Mesendoderm (in vitro differentiated cells): ENCODE measurements around the gene MAP1B.

ENCODE experiments used
- DNase-seq: peaks from one replicate; pipeline ENCODE4 v3.0.0; 2013
- H2AK5ac ChIP-seq: 2 replicates; pipeline ENCODE4 v1.6.1; 2013; ENCODE audit warnings: low read length, inconsistent platforms
- H2BK120ac ChIP-seq: 2 replicates; pipeline ENCODE4 v1.6.1; 2013; ENCODE audit warnings: low read depth, mild to moderate bottlenecking, low read length, moderate library complexity, mixed read lengths
- H2BK15ac ChIP-seq: replicated peaks from 2 replicates; pipeline ENCODE4 v1.6.1; 2013; ENCODE audit warnings: low read depth, mild to moderate bottlenecking, moderate library complexity
- H2BK5ac ChIP-seq: 2 replicates; pipeline ENCODE4 v1.6.1; 2013; ENCODE audit warnings: low read length, inconsistent platforms
- H3K18ac ChIP-seq: 2 replicates; pipeline ENCODE4 v1.6.1; 2013; ENCODE audit warnings: mild to moderate bottlenecking, low read length, mixed read lengths
- H3K23ac ChIP-seq: one replicate; pipeline ENCODE4 v1.6.1; 2013; ENCODE audit warnings: low read length
- H3K27ac ChIP-seq: 2 replicates; pipeline ENCODE4 v1.5.1; 2013; ENCODE audit warnings: low read depth, mild to moderate bottlenecking, inconsistent platforms, low read length, moderate library complexity
- H3K27me3 ChIP-seq: 2 replicates; pipeline ENCODE4 v1.6.1; 2013; ENCODE audit warnings: low read length, control low read depth, mild to moderate bottlenecking, inconsistent platforms; ENCODE audit not compliant: insufficient read depth, poor library complexity
- H3K36me3 ChIP-seq: 2 replicates; pipeline ENCODE4 v1.6.1; 2013; ENCODE audit warnings: low read length, inconsistent platforms; ENCODE audit not compliant: control insufficient read depth, insufficient read depth
- H3K4ac ChIP-seq: one replicate; pipeline ENCODE4 v1.6.1; 2013; ENCODE audit warnings: low read depth, mild to moderate bottlenecking, low read length, moderate library complexity
- H3K4me1 ChIP-seq: 2 replicates; pipeline ENCODE4 v1.6.1; 2013; ENCODE audit warnings: low read depth, low read length, inconsistent platforms; ENCODE audit not compliant: control insufficient read depth
- H3K4me2 ChIP-seq: 2 replicates; pipeline ENCODE4 v1.6.1; 2013; ENCODE audit warnings: low read length
- H3K4me3 ChIP-seq: 2 replicates; pipeline ENCODE4 v1.5.1; 2013; ENCODE audit warnings: mild to moderate bottlenecking, low read length
- H3K56ac ChIP-seq: one replicate; pipeline ENCODE4 v1.6.1; 2013; ENCODE audit warnings: low read length
- H3K79me1 ChIP-seq: 2 replicates; pipeline ENCODE4 v1.6.1; 2013; ENCODE audit warnings: low read length, inconsistent platforms
- H3K79me2 ChIP-seq: 2 replicates; pipeline ENCODE4 v1.6.1; 2013; ENCODE audit warnings: mild to moderate bottlenecking, low read length; ENCODE audit not compliant: control insufficient read depth, insufficient read depth
- H3K9ac ChIP-seq: 2 replicates; pipeline ENCODE4 v1.6.1; 2013; ENCODE audit warnings: low read length, inconsistent platforms
- H4K5ac ChIP-seq: one replicate; pipeline ENCODE4 v1.6.1; 2013; ENCODE audit warnings: low read length
- H4K8ac ChIP-seq: one replicate; pipeline ENCODE4 v1.6.1; 2013; ENCODE audit warnings: low read depth, mild to moderate bottlenecking, control low read depth, low read length, moderate library complexity
- WGBS: extraction: QIAGEN DNeasy Blood & Tissue Kit; methylation state at CpG from one replicate; pipeline ENCODE4 v1.1.7; 2013; ENCODE audit warnings: low lambda C conversion rate, missing lambda C conversion rate; ENCODE audit not compliant: insufficient coverage; ENCODE audit errors: extremely low coverage; 5-methylcytosine and 5-hydroxymethylcytosine counted together

The MAP1B gene

GRCh38 chr5:72152545-72152944 lies 45.3 kb downstream of the MAP1B start:
- Histone ChIP-seq H3K23ac (no peak overlapping the region), H4K8ac (no peak overlapping the region), H3K79me2 (peaks cover 6% of the 10 kb centered on the region), H2BK120ac (no peak overlapping the region), H2AK5ac (no peak overlapping the region), H3K27ac (no peak overlapping the region), H3K27me3 (no peaks in the 10 kb centered on the region), H3K18ac (no peak overlapping the region), H2BK5ac (no peak overlapping the region), H3K4ac (no peak overlapping the region), H4K5ac (no peak overlapping the region), H3K4me2 (no peak overlapping the region), H3K9ac (no peak overlapping the region), H2BK15ac (no peak overlapping the region), H3K56ac (no peak overlapping the region), H3K4me1 (no peaks in the 10 kb centered on the region), H3K4me3 (no peak overlapping the region), H3K79me1 (peaks cover 23% of the 10 kb centered on the region), H3K36me3 (no peaks in the 10 kb centered on the region)
- DNase-seq = no peak
- WGBS = no CpG with 5 or more reads among the region's 8 CpGs

- H3K56ac ChIP-seq = no peak overlapping the region
- no peak overlapping the region for H3K4me3 ChIP-seq
- H3K23ac ChIP-seq = no peak overlapping the region
- H2BK120ac ChIP-seq = no peak overlapping the region
- H4K5ac ChIP-seq = no peak overlapping the region
- no peak overlapping the region for H3K4ac ChIP-seq
- H3K9ac ChIP-seq = no peak overlapping the region
- WGBS = no CpG with 5 or more reads among the region's 4 CpGs
- peaks cover 24% of the 10 kb centered on the region for H3K79me1 ChIP-seq
- no peak overlapping the region for H3K18ac ChIP-seq
- no peaks in the 10 kb centered on the region for H3K4me1 ChIP-seq
- no peak overlapping the region for H3K4me2 ChIP-seq
- no peak overlapping the region for H2AK5ac ChIP-seq
- H2BK15ac ChIP-seq = no peak overlapping the region
- DNase-seq = no peak
- no peaks in the 10 kb centered on the region for H3K27me3 ChIP-seq
- no peaks in the 10 kb centered on the region for H3K36me3 ChIP-seq
- no peak overlapping the region for H3K27ac ChIP-seq
- H3K79me2 ChIP-seq = peaks cover 6% of the 10 kb centered on the region
- no peak overlapping the region for H2BK5ac ChIP-seq
- H4K8ac ChIP-seq = no peak overlapping the region
Observed at GRCh38 chr5:72153551-72153950, 46.3 kb downstream of the MAP1B start.

GRCh38 chr5:72154076-72154756 lies 46.9 kb downstream of the MAP1B start:
- peaks cover 6% of the 10 kb centered on the region for H3K79me2 ChIP-seq
- no peak for DNase-seq
- no peak overlapping the region for H4K8ac ChIP-seq
- no peak overlapping the region for H2BK15ac ChIP-seq
- no peak overlapping the region for H2BK120ac ChIP-seq
- H3K27ac ChIP-seq = no peak overlapping the region
- H3K4me2 ChIP-seq = no peak overlapping the region
- no peaks in the 10 kb centered on the region for H3K36me3 ChIP-seq
- no peak overlapping the region for H3K18ac ChIP-seq
- peaks cover 23% of the 10 kb centered on the region for H3K79me1 ChIP-seq
- no CpG with 5 or more reads among the region's 5 CpGs for WGBS
- H3K56ac ChIP-seq = no peak overlapping the region
- no peak overlapping the region for H3K4me3 ChIP-seq
- H3K4me1 ChIP-seq = no peaks in the 10 kb centered on the region
- no peak overlapping the region for H2BK5ac ChIP-seq
- H3K9ac ChIP-seq = no peak overlapping the region
- H3K27me3 ChIP-seq = no peaks in the 10 kb centered on the region
- no peak overlapping the region for H4K5ac ChIP-seq
- H2AK5ac ChIP-seq = no peak overlapping the region
- H3K4ac ChIP-seq = no peak overlapping the region
- H3K23ac ChIP-seq = no peak overlapping the region

GRCh38 chr5:72156946-72157624 lies 49.8 kb downstream of the MAP1B start:
- Histone ChIP-seq H3K4me2 (no peak overlapping the region), H3K27me3 (no peaks in the 10 kb centered on the region), H3K79me1 (peaks cover 32% of the 10 kb centered on the region), H2AK5ac (no peak overlapping the region), H2BK120ac (no peak overlapping the region), H2BK15ac (no peak overlapping the region), H2BK5ac (no peak overlapping the region), H3K56ac (no peak overlapping the region), H3K79me2 (peaks cover 7% of the 10 kb centered on the region), H3K23ac (no peak overlapping the region), H3K27ac (no peak overlapping the region), H4K8ac (no peak overlapping the region), H3K4ac (no peak overlapping the region), H3K18ac (no peak overlapping the region), H3K9ac (no peak overlapping the region), H3K36me3 (no peaks in the 10 kb centered on the region), H3K4me1 (no peaks in the 10 kb centered on the region), H3K4me3 (no peak overlapping the region), H4K5ac (no peak overlapping the region)
- WGBS = no CpG with 5 or more reads among the region's 5 CpGs
- DNase-seq = no peak

GRCh38 chr5:72157625-72157962 lies 50.3 kb downstream of the MAP1B start:
- Histone ChIP-seq H3K79me1 (peaks cover 32% of the 10 kb centered on the region), H3K18ac (no peak overlapping the region), H3K9ac (no peak overlapping the region), H3K27ac (no peak overlapping the region), H2BK5ac (no peak overlapping the region), H4K5ac (no peak overlapping the region), H2AK5ac (no peak overlapping the region), H3K23ac (no peak overlapping the region), H3K4ac (no peak overlapping the region), H3K27me3 (no peaks in the 10 kb centered on the region), H2BK120ac (no peak overlapping the region), H3K56ac (no peak overlapping the region), H3K4me2 (no peak overlapping the region), H4K8ac (no peak overlapping the region), H3K36me3 (no peaks in the 10 kb centered on the region), H3K4me1 (no peaks in the 10 kb centered on the region), H3K79me2 (peaks cover 7% of the 10 kb centered on the region), H2BK15ac (no peak overlapping the region), H3K4me3 (no peak overlapping the region)
- DNase-seq = no peak
- WGBS = no CpG with 5 or more reads among the region's 3 CpGs

GRCh38 chr5:72159501-72159911 lies 52.2 kb downstream of the MAP1B start:
- no peak overlapping the region for H3K4ac ChIP-seq
- no peak overlapping the region for H3K23ac ChIP-seq
- no peak overlapping the region for H2BK15ac ChIP-seq
- H3K4me3 ChIP-seq = no peak overlapping the region
- no peak overlapping the region for H2BK120ac ChIP-seq
- no peak overlapping the region for H2BK5ac ChIP-seq
- peaks cover 31% of the 10 kb centered on the region for H3K79me1 ChIP-seq
- no peaks in the 10 kb centered on the region for H3K36me3 ChIP-seq
- no peak overlapping the region for H3K18ac ChIP-seq
- H3K4me1 ChIP-seq = no peaks in the 10 kb centered on the region
- no peaks in the 10 kb centered on the region for H3K27me3 ChIP-seq
- H3K27ac ChIP-seq = no peak overlapping the region
- H3K79me2 ChIP-seq = peaks cover 7% of the 10 kb centered on the region
- H3K9ac ChIP-seq = no peak overlapping the region
- H4K8ac ChIP-seq = no peak overlapping the region
- no peak overlapping the region for H4K5ac ChIP-seq
- no peak overlapping the region for H3K4me2 ChIP-seq
- H3K56ac ChIP-seq = no peak overlapping the region
- no peak for DNase-seq
- H2AK5ac ChIP-seq = no peak overlapping the region
- no CpG with 5 or more reads among the region's 3 CpGs for WGBS
